COLO829 (cell line): ENCODE data around the gene ADGRV1.

Experiments
- DNase-seq: peaks from one replicate; pipeline ENCODE4 v3.0.0; 2012; ENCODE audit warnings: low spot score

ADGRV1 gene

DNA sequence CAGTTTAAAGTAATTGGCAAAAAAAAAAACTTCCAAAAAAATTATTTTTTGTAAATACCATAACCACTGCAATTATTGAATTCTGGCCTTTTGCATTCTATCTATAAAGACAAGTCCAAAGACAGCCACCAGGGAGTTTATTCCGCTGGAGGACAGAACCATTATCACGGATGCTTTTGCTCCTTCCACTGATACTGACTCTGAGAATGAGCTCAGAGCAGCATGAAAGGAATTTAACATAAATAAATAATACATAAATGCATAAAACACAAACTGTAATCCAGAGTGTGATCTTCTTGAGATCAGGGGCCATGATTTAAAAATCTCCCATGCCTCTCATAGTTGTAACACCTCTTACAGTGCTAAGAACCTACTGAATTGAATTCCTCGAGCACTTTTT, 559.8 kb downstream of the ADGRV1 start:
- DNase-seq, result no peak

DNA sequence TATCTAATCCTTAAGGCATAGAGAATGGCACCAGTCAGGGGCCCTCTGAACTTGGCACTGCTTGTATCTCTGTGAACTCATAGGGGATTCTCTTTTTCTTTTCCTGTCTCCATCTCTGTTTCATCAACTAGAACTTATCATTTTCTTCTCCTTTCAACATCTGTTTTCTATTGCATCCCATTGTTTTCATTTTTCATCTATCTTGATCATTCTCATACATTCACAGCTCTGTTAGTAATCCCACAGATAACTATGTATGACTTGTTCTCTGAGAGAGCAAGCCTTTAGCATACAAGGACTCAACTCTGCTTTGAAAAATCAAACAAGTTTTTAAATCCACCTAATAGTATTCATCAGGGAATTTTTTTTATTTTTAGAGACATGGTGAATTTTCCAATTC, 560.2 kb downstream of the ADGRV1 start:
- no peak for DNase-seq

DNA sequence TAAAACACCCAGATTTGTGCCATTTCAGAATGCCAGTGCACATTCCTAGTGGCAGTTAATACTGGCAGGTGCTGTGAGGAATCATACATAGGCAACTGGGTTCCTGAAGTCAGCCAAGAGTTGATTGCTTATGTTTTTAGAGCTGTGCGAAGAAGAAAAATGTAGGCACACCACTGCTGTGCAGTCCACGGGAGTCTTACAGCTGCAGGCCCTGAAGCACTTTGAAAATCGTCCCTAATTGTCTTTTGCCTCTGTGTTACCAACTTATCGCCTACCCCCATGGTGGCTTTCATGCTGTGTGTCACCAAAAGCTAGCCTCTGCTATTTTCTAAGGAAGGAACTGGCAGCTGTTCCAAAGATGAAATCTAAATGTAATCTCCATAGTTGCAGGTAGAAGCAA, 560.6 kb downstream of the ADGRV1 start:
- no peak for DNase-seq

DNA sequence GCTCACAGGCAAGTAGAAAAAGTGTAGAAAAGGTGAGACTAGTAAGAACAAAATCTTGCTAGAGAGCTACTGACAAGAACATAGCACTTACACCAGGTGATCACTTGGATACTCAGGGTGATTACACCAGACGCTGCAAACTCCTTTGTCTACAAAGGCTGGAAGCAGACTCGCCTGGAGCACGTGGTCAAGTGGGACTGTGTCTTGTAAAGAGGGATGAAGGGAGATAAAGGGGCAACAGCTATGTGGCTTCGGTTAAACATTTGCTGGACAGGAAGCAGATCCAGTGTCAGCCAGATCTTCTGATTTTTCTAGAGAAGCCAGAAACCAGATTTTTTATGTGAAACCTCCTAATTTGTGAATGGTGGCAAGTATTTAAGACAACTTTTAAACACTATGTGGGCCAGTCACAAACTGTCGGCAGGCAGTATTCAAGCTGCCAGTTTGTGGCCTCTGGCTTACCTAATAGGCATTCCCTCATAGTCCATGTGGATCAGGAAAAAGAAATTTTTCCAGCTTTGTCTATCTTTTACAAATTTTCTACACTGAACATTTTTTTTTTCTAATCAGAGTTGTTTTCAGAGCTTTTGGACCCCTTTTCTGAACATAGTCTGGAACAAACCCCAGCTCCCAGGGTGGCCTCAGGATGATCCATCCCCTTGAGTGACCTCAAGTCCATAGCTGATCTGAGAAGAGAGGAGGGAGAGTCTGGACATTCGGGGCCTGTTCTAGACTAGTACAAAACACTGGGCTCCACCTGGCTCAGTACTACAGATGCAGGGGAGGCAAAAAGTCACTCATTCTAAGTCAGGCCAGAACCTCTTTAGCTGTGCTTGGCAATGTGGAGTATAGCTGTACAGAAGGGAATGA, 561.6 kb downstream of the ADGRV1 start:
- DNase-seq, result no peak

DNA sequence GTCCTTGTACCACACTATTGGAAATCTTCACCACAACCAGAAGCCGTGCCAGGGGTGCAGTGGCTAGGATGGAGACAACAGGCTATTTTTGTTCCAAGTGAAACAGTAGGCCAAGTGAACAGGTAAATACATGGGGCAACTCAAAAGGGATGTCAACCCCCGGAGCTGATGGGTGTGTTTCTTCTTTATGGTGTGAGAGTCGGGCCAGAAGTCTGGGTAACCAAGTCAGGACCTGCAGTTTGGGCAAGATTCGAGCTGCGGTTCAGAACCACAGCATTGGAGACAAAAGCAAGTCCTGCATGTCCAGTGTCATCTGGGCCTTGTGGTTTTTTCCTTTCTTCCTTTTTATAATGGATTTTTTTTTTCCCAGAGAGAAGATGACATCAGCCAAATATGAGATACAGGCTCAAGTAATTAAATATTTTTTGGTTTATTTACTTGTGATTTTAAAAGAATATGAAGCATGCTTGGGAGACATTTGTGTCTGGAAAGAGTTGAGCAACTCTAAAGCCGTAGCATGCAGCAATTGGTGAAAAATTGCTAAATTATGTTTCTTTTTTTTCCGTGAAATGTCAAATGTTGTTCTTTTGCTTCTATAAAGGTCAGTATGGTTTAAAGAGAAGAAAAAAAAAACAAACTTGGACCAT, 562.9 kb downstream of the ADGRV1 start:
- no peak for DNase-seq

DNA sequence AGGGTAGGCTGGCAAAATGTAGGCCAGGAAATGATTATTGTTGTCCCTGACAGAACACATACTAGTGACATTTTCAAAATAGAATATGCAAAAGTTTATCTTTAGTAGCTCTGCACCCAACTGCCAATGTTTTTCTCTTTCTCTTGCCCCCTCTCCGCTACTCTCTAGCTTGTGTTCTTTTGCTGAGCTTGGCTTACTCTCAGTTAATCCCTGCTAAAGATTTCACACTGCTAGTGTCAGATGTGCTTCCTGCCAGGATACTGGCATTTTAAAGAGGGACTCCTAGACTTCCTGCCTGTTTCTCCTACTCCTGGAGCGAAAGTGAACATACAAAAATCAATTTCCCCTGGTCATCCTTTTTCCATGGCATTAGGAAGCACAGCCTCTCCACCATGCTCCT, 564.1 kb downstream of the ADGRV1 start:
- DNase-seq, result no peak

DNA sequence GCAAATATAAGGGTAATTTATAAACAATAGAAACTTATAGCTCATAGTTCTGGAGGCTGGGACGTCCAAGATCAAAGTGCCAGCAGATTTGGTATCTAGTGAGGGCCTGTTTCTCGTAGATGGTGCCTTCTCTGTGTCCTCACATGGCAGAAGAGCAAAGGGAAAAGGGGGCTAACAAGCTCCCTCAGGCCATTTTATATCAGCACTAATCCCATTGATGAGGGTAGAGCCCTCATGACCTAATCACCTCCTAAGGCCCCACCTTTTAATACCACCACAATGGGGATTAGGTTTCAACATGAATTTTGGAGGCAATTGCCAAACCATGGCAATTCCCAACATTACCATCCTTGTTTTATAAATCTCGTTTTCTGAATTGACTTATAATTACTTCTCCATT, 564.7 kb downstream of the ADGRV1 start:
- DNase-seq, result no peak

DNA sequence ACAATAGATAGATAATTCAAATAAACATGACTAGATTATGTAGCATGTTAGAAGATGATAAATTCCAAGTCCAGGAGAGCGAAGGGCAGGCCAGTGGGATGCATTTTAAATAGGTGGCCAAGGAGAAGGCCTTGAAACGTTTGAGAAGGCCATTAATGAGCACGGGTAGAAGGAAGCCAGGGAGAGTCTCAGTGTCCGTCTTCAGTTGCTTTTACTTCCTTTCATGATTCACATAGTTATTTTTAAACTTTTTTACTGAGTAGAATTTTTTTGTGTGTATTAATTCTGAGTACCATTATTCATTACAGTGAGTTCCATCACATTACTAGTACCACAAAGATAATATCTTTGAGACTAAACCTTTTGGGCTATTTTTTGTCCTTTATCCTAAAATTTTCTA, 565.3 kb downstream of the ADGRV1 start:
- DNase-seq, result no peak

DNA sequence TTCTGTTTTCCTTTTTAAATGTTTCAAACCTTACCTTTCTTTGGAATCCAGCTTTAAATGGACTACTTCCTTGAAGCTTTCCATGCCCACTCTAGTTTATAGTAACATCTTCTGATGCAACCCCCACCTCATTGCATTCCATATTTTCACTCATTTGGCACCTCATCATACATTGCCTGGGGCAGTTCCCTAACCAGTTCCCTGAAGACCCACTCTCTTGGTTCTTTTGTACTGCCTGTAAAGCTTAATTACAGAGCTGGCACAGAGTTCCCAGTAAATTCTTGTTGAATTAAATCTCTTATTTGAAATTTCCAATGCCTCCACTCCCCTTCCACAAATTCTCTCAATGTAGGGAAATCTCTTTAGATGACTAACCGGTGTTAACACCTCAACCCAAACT, 567.3 kb downstream of the ADGRV1 start:
- DNase-seq, result no peak

DNA sequence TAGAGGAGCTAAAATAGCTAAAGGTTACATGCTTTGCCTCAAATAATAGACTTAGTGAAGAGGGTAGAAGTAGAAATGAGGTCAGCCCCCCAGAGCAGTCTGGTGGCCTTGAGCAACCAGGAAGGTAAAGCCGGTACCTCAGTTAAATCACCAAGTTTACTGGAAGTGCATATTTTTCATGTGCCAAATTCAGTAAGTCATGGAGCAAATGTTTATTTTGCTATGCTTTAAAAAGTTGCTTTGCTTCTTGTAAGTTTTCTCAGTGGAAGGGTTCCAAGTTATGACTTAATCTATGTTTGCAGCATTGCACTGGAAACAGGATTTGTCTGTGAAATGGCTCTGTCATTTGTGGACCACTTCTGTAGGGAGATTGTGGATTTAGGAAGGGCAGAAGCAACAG, 567.9 kb downstream of the ADGRV1 start:
- no peak for DNase-seq

DNA sequence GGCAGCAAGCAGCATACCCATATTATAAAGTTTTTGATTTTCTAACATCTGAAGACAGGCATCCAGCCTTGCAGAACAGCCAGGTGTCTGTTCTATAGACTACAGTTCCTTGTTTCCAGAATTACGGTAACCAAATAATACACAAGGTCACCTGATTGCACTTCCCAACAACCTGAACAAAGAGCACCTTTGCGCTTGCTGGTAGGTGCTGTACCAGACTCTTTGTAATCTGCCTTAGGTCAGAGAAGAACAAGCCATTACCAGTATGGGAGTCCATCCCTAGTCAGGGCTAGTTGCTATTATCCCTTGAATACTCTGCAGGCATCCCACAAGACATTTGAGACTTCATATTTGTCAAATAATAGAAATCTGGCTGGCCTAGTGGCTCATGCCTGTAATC, 568.3 kb downstream of the ADGRV1 start:
- no peak for DNase-seq

DNA sequence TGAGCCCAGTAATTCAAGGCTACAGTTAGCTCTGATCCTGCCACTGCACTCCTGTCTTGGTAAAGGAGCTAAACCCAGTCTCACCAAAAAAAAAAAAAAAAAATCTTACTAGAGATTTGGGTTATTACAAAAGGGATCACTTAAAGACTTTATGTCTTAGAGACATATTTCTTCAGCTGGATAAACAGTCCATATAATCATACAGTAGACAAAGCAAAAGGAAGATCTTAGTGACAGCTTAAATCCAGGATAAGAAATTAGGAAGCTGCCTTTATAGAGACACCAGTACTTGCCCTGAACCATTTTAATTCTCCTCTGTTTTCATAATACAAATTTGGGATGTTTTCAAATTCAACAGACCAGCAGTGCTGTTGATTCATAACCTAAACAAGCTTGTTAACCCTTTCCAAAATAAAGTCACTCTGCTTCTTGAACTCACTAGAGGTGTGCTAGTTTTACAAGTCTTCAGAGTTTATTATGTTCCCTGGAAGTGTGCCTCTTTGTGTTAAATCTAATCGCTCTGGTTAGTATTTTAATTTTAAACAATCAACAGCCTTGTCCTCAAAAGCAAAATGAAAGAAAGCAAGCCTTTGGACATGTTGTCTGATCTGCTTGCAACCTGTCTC, 569.0 kb downstream of the ADGRV1 start:
- DNase-seq, result no peak

DNA sequence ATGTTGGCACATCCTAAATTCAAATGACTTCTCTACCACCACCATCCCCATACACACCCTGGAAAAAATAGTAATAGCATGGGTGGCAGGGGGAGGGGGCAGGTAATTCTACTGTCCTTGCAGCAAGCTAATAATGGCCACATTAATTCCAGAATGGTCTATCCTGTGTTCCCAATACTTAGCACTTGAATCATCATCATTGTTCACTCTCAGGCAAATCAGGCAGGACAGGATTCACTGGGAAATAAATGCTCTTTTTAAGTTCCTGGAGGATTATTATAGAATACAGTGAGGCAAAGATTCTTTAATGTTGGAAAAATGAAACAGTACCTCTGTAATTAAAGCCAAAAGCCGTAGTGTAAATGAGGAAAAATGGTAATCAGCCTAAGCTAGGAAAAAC, 570.0 kb downstream of the ADGRV1 start:
- no peak for DNase-seq

DNA sequence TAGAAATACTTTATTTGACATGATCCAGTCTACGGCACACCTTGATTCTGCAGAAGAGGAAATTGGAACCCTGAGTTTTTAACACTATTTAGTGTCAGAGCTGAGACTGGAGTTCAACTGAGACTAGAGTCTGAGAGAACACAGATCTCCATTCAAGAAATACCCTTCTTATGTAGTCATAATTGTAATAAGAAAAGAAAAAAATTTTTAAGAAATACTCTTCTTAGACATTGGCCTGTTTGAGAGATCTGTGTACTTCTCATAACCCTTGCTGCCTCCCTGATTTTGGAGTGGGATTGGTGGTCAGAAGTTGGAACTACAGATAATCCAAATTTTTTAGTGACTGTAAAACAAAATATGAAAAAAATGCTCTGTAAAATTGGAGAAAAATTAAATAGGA, 571.2 kb downstream of the ADGRV1 start:
- no peak for DNase-seq

DNA sequence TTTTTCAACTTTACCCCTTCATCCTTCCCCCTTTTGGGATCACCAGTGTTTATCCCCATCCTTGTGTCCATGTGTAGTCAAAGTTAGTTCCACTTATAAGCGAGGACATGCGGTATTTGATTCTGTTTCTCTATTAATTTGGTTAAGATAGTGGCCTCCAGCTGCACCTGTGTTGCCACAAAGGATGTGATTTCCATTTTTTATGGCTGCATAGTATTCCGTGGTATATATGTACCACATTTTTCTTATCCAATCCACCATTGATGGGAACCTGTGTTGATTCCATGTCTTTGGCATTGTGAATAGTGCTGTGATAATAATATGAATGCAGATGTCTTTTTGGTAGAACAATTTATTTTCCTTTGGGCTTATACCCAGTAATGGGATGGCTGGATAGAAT, 572.2 kb downstream of the ADGRV1 start:
- DNase-seq, result no peak

DNA sequence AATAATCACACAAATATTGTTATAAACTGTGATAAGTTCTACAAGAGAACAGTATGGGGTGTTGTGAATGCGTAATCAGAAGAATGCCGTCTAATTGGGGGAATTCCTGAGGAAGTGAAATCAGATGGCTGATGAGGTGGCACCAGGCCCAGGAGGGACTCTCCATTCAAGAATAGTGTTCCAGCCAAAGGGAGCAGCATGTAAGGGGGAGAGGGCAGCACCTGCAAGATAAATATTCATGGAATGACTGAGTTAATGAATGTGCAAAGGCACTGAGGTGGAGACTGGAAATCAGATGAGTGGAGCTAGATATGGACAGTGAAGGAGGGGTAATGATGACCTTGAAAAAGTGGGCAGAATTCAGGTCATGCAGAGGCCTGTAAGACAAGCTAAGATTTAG, 574.0 kb downstream of the ADGRV1 start:
- DNase-seq, result no peak

DNA sequence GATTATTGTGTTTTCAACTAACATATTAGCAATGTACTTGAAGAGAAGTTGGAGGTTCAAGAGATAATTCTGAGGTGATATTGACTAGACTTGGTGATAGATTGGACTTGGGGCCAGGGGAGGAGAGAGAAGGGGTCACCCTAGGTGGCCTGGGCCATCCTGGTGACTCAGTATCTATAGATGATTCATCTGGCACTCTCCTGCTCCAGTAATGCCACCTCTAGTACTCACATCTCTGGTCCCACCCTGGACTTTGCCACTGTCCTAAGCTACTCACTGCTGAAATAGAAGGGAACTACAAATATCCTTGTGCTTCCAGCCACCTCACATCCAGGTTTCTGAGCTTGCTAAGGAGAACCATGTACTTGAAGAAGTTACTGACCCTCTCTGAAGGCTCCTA, 574.6 kb downstream of the ADGRV1 start:
- DNase-seq, result no peak

DNA sequence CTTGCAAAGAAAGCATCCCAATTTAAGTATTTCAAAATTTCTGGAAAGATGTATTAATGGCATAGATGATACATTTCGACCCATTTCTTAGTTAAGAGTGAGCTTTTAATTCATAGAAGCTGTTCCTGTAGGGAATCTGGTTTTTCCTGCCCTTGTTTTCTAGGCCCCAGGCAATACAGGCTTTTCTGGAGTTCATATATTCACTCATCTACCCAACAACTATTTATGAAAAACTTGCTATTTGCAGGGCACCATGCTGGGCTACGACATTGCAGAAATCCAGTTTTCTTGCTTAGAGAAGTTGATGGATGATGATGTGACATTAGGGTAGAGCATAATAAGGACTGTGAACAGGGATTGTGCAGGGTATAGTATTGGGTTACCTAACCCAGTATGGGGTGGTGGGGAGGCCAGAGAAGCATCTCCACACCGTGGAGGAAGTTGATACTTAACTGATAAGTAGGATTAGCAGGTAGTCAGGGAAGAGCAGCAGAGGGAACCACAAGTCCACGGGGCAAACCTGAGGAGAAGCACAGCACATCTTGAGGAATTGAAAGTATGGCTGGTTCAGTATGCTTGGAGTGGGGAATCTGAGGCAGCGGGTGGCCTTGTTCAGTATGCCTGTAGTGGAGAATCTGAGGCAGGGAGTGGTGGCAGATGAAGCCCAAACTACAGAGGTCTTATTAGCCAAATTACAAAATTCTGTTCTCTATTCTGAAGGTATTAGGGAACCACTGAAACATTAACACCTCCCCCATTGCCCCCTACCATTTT, 577.1 kb downstream of the ADGRV1 start:
- DNase-seq, result no peak

DNA sequence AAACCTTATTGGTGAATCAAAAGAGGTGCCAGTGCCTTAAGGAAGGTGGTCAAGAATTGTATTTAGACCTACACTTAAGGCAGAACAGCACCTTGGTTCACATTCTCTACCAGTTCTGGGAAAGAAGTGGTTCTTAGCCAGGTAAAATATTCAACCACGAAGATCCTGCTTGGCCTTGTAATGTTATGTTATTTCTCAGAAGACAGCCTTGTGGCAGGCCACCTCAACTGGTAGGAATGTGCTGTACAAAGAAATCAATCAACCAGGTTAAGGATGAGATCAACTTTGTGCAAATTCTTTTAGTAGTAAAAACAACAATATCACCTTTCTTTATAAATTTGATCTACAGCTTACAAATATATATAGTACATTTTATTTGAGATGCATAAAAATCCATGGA, 577.7 kb downstream of the ADGRV1 start:
- no peak for DNase-seq

DNA sequence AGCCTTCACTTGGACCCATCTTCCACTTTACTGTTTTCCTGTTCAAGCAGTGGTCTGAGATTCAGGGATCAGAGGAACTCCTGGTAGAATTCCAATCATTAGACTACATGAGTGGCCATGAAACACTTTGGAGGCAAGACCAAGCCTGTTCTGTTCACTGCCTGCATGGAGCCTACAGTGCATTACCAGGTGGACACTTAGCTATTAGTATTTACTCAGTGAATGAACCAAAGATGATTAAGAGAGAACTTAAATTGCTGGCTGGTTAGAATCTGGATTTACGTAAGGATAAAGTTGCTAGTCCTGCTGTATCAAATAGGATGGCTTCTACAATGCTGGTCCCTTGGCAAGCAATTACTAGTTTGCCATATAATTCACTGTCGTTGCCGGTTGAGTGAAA, 579.0 kb downstream of the ADGRV1 start:
- DNase-seq, result no peak

DNA sequence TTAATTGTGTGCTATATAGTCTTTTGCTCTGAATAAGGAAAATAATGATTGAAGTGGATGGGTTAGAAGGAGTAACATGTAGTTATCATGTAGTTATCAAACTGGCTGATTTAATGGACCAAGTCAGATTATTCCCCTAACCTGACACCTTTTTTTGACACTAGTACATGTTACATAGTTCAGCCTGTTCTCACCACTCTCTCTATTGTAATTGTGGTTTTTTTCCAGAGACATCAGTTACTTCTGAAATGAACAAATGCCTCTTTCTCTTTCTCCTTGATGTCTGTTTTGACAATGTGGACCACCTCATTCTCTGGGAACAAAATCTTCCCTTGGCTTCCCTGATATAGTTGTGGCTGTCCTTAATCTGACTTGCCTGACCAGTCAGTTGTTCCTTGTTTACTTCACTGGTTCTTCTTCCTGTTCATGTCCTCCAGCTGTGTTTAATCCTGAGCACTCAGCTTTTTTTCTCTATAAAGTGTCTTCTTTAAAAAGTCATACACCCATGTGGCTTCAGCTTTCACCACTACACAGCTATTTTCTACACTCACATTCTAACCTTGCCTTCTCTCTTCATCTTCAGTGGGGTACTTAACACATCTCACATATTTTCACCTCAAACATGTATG, 581.1 kb downstream of the ADGRV1 start:
- no peak for DNase-seq

DNA sequence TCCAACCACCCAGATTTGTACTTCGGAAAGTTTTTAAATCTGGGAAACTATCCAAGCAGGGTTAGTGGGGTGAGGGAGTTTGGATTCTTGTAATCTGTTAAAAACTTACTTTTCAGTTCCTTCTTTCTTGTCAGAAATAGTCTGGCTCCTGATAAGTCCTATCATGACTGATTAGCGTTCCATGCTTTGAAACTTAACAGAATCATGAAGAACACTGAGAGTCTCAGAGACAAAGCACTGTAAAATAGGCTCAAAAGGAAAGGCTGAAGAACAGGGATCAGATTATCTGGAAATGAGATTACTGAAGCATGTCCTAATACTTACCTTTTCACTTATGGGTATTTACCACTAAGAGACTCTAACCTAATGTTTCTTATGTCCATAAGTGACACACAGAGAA, 582.1 kb downstream of the ADGRV1 start:
- no peak for DNase-seq
